ENCODE data around the gene FREM2. TPM values are rescaled to one million over a fixed set of nuclear protein-coding genes. Genes with fewer than 3 reads are reported as not detected.

The FREM2 gene
- total RNA-seq: not detected
- total RNA-seq (2013): 0.02 TPM

GRCh38 chr13:38686577-38687245 lies at the start of gene FREM2:
Gene FREM2, plus strand, starts transcription at chr13:38687077. Its CDS starts 268 bp downstream, at chr13:38687345.
- no peak within 1 kb of the TSS for H3K4me3 Mint-ChIP-seq
- H3K36me3 Mint-ChIP-seq: no peaks in the 10 kb centered on the region
- no peak within 1 kb of the TSS for H3K27ac ChIP-seq (ENCODE audit: low read length)
- H3K27ac Mint-ChIP-seq: no peak within 1 kb of the TSS
- ATAC-seq (no peak), DNase-seq (no peak)
- no peak within 1 kb of the TSS for H3K4me3 ChIP-seq (ENCODE audit: low read length)
- H3K9me3 Mint-ChIP-seq: peaks cover 0 to 3% of the 10 kb centered on the region in 2 donors
- peaks cover 3 to 9% of the 10 kb centered on the region in 2 donors for H3K27me3 Mint-ChIP-seq (ENCODE audit: low read depth in 2 of 2)
- H3K4me1 Mint-ChIP-seq: no peaks in the 10 kb centered on the region
- H3K27me3 ChIP-seq (ENCODE audit: control insufficient read depth, insufficient read depth, low read length): peaks cover 2% of the 10 kb centered on the region
- 3% methylated on average over 38 of the region's 40 CpGs for WGBS (ENCODE audit: insufficient coverage)
- no peaks in the 10 kb centered on the region for H3K36me3 ChIP-seq (ENCODE audit: control insufficient read depth, insufficient read depth, low read length)
- no peaks in the 10 kb centered on the region for H3K9me3 ChIP-seq (ENCODE audit: control insufficient read depth, insufficient read depth, low read length)
- no peaks in the 10 kb centered on the region for H3K4me1 ChIP-seq (ENCODE audit: control insufficient read depth, insufficient read depth, low read length)
- no peak for TF ChIP-seq CTCF (IDR thresholded peaks at IDR 0.05)
- intact Hi-C loops (cut with micrococcal nuclease): no loop called here

GRCh38 chr13:38637576-38637975 lies 49.3 kb upstream of the FREM2 start:
- no peak overlapping the region for H3K27ac Mint-ChIP-seq
- no peak overlapping the region for H3K4me3 Mint-ChIP-seq
- no peaks in the 10 kb centered on the region for H3K27me3 Mint-ChIP-seq (ENCODE audit: low read depth in 2 of 2)
- no peak for TF ChIP-seq CTCF (IDR thresholded peaks at IDR 0.05)
- H3K4me1 Mint-ChIP-seq: no peaks in the 10 kb centered on the region
- ATAC-seq: no peak
- no peaks in the 10 kb centered on the region for H3K36me3 ChIP-seq (ENCODE audit: control insufficient read depth, insufficient read depth, low read length)
- H3K9me3 ChIP-seq (ENCODE audit: control insufficient read depth, insufficient read depth, low read length): no peaks in the 10 kb centered on the region
- no peaks in the 10 kb centered on the region for H3K27me3 ChIP-seq (ENCODE audit: control insufficient read depth, insufficient read depth, low read length)
- H3K27ac ChIP-seq (ENCODE audit: low read length): no peak overlapping the region
- no peak overlapping the region for H3K4me3 ChIP-seq (ENCODE audit: low read length)
- 100% methylated on average over 2 of the region's 3 CpGs for WGBS (ENCODE audit: insufficient coverage)
- H3K9me3 Mint-ChIP-seq: peaks cover 4 to 12% of the 10 kb centered on the region in 2 donors
- no peaks in the 10 kb centered on the region for H3K36me3 Mint-ChIP-seq
- intact Hi-C loops (cut with micrococcal nuclease): no loop called here
- no peak for DNase-seq
- no peaks in the 10 kb centered on the region for H3K4me1 ChIP-seq (ENCODE audit: control insufficient read depth, insufficient read depth, low read length)

- no peaks in the 10 kb centered on the region for H3K36me3 ChIP-seq (ENCODE audit: control insufficient read depth, insufficient read depth, low read length)
- no peak for DNase-seq
- Mint-ChIP-seq H3K36me3 (no peaks in the 10 kb centered on the region), H3K4me1 (no peaks in the 10 kb centered on the region), H3K4me3 (no peak overlapping the region), H3K27me3 (ENCODE audit: low read depth in 2 of 2) (no peaks in the 10 kb centered on the region), H3K9me3 (peaks cover 6 to 9% of the 10 kb centered on the region in 2 donors), H3K27ac (no peak overlapping the region)
- 90% methylated on average over 2 of the region's 5 CpGs for WGBS (ENCODE audit: insufficient coverage)
- no peak overlapping the region for H3K4me3 ChIP-seq (ENCODE audit: low read length)
- H3K4me1 ChIP-seq (ENCODE audit: control insufficient read depth, insufficient read depth, low read length): no peaks in the 10 kb centered on the region
- no peak overlapping the region for H3K27ac ChIP-seq (ENCODE audit: low read length)
- no peaks in the 10 kb centered on the region for H3K9me3 ChIP-seq (ENCODE audit: control insufficient read depth, insufficient read depth, low read length)
- intact Hi-C loops (cut with micrococcal nuclease): no loop called here
- no peak for ATAC-seq
- H3K27me3 ChIP-seq (ENCODE audit: control insufficient read depth, insufficient read depth, low read length): no peaks in the 10 kb centered on the region
- TF ChIP-seq CTCF (IDR thresholded peaks at IDR 0.05): no peak
Observed at GRCh38 chr13:38641164-38641948, 45.5 kb upstream of the FREM2 start.

Measured in natural killer cell (primary cell).